Glutamatergic neuron (in vitro differentiated cells): Measurements from ENCODE around the gene TRIP4. TPM values are rescaled to one million over a fixed set of nuclear protein-coding genes. Genes with fewer than 3 reads are reported as not detected.

Experiments used
- DNase-seq: peaks from one replicate; pipeline ENCODE4 v3.0.0; 2022
- H3K27ac Mint-ChIP-seq: one replicate; pipeline ENCODE4 v1.8.0; 2020; ENCODE audit warnings: mild to moderate bottlenecking, mixed read lengths, inconsistent platforms; ENCODE audit not compliant: unreplicated experiment
- H3K27me3 Mint-ChIP-seq: one replicate; pipeline ENCODE4 v1.8.0; 2020; ENCODE audit warnings: mild to moderate bottlenecking, moderate library complexity, mixed read lengths, inconsistent platforms; ENCODE audit not compliant: unreplicated experiment
- H3K36me3 Mint-ChIP-seq: one replicate; pipeline ENCODE4 v1.8.0; 2020; ENCODE audit warnings: mild to moderate bottlenecking, mixed read lengths, inconsistent platforms; ENCODE audit not compliant: unreplicated experiment
- H3K4me1 Mint-ChIP-seq: one replicate; pipeline ENCODE4 v1.8.0; 2020; ENCODE audit warnings: mild to moderate bottlenecking, low read depth, mixed read lengths, inconsistent platforms; ENCODE audit not compliant: unreplicated experiment
- H3K4me3 Mint-ChIP-seq: one replicate; pipeline ENCODE4 v1.8.0; 2020; ENCODE audit warnings: mild to moderate bottlenecking, mixed read lengths, inconsistent platforms; ENCODE audit not compliant: unreplicated experiment
- H3K9me3 Mint-ChIP-seq: one replicate; pipeline ENCODE4 v1.8.0; 2020; ENCODE audit warnings: mild to moderate bottlenecking, moderate library complexity, mixed read lengths, inconsistent platforms; ENCODE audit not compliant: unreplicated experiment
- total RNA-seq: library from RNA; stranded (reverse); fragmentation: NEBNext Ultra II Directional; extraction: Animal tissue kit (Norgen Biotek cat#: 25700); gene quantifications from one replicate; pipeline ENCODE4 v1.2.1, GENCODE V29; 2021; ENCODE audit not compliant: unreplicated experiment
- TF ChIP-seq, protein P1 (sequence below): fragments of 200-600 bp; sonication (generic); IDR thresholded peaks from one replicate; pipeline ENCODE4 v1.5.0; 2021; ENCODE audit not compliant: partially characterized antibody, unreplicated experiment

The TRIP4 gene
- total RNA-seq, 1 donor from 2014 or later, result 48.7 TPM

DNA sequence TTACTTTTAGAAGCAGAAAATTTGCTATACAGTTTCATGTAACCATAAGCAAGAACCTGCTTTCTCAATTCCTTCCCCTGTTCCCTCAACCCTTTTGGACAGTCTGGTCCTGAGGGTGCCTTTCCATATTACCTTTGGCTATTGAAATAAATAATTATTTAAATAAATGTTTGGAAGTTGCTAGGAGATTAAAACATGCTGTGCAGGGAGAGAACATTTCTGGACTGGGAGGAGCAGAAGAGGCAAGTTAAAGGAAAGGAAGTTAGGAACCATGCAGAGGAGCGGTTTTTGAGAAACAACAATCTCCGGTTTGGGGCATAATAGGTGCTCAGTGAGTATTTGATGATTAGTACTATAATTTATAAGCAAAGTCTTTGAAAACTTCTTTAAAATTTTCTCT, 114.5 kb downstream of the TRIP4 start:
- H3K9me3 Mint-ChIP-seq, result peaks cover 11% of the 10 kb centered on the region

DNA sequence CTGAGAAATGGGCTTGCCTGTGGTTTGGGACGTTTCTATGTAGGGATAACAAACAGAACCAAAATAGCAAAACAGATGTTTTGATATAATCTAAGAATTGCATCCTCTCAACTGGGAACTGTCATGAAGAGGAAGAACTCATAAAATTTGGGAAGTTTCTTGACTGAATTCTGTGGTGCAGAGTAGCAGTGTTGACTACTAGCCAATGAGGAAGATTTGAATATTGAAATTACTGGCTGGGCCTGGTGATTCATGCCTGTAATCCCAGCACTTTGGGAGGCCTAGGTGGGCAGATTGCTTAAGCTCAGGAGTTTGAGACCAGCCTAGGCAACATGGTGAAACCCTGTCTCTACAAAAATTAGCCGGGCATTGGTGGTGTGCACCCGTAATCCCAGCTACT, 114.9 kb downstream of the TRIP4 start:
- H3K36me3 Mint-ChIP-seq, result peaks cover 3% of the 10 kb centered on the region
- peaks cover 67% of the 10 kb centered on the region for H3K4me1 Mint-ChIP-seq
- H3K27me3 Mint-ChIP-seq, result peaks cover 6% of the 10 kb centered on the region
- peaks cover 11% of the 10 kb centered on the region for H3K9me3 Mint-ChIP-seq
- TF ChIP-seq, protein P1, sequence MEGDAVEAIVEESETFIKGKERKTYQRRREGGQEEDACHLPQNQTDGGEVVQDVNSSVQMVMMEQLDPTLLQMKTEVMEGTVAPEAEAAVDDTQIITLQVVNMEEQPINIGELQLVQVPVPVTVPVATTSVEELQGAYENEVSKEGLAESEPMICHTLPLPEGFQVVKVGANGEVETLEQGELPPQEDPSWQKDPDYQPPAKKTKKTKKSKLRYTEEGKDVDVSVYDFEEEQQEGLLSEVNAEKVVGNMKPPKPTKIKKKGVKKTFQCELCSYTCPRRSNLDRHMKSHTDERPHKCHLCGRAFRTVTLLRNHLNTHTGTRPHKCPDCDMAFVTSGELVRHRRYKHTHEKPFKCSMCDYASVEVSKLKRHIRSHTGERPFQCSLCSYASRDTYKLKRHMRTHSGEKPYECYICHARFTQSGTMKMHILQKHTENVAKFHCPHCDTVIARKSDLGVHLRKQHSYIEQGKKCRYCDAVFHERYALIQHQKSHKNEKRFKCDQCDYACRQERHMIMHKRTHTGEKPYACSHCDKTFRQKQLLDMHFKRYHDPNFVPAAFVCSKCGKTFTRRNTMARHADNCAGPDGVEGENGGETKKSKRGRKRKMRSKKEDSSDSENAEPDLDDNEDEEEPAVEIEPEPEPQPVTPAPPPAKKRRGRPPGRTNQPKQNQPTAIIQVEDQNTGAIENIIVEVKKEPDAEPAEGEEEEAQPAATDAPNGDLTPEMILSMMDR, result no peak
- DNase-seq, result no peak
- no peak overlapping the region for H3K27ac Mint-ChIP-seq
- H3K4me3 Mint-ChIP-seq, result peak overlapping the region; percentile 47

More for the DNA sequence above, 114.5 kb downstream of the TRIP4 start:
- peaks cover 66% of the 10 kb centered on the region for H3K4me1 Mint-ChIP-seq
- H3K36me3 Mint-ChIP-seq, result peaks cover 3% of the 10 kb centered on the region
- peak overlapping the region; percentile 77 for H3K27ac Mint-ChIP-seq
- peaks cover 6% of the 10 kb centered on the region for H3K27me3 Mint-ChIP-seq
- TF ChIP-seq, protein P1, result no peak
- H3K4me3 Mint-ChIP-seq, result no peak overlapping the region
- no peak for DNase-seq

DNA sequence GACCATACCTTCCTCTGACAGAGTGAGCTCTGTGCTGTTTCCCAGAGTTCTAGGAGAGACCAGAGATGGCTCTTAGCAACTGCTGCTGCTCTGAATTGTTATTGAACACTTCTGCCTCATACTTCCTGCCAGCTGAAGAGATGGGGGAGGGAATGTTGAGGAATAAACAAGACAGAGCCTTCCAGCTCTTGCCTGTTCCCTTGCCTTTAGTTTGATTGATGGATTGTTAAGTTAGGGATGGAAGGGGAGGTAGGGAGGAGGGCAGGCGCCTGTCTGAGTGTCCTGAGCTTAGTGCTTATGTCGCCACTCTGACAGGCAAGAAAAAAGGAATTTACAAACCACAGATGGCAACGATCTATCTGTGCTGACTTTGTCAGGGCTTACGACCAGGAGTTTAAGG, 115.6 kb downstream of the TRIP4 start:
- peak overlapping the region; percentile 14 for H3K4me3 Mint-ChIP-seq
- TF ChIP-seq, protein P1, result no peak
- peaks cover 11% of the 10 kb centered on the region for H3K9me3 Mint-ChIP-seq
- no peak for DNase-seq
- peak overlapping the region; percentile 5 for H3K27ac Mint-ChIP-seq
- H3K4me1 Mint-ChIP-seq, result peaks cover 71% of the 10 kb centered on the region
- peaks cover 3% of the 10 kb centered on the region for H3K36me3 Mint-ChIP-seq
- peaks cover 6% of the 10 kb centered on the region for H3K27me3 Mint-ChIP-seq

DNA sequence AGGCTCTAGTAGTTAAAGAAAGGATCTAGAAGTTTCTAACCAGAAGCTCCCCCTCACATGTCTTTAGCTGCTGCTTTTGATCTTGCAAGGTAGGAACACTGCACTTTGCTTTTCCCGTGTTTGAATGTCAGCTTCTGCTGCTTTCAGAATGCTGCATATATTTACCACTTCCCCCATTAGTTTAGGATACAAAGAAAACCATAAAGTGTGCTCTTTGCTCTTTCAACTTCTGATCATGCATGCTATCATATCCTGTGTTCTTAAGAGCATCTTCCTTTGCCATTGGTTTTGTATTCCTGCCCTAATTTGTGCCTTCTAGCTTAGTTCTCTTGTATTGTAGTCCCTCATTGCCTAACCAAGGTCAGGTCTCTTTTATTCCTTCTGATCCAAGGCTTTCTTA, 116.0 kb downstream of the TRIP4 start:
- TF ChIP-seq, protein P1, result no peak
- Mint-ChIP-seq H3K27ac (peak overlapping the region; percentile 5), H3K9me3 (peaks cover 11% of the 10 kb centered on the region), H3K4me1 (peaks cover 66% of the 10 kb centered on the region), H3K27me3 (peaks cover 6% of the 10 kb centered on the region), H3K36me3 (peaks cover 3% of the 10 kb centered on the region), H3K4me3 (peak overlapping the region; percentile 9)
- DNase-seq, result no peak

Other genes starting within 250 kb of the TRIP4 start
- gene SNX22, start 236.1 kb upstream of the TRIP4 start, total RNA-seq, result 4.6 TPM
- gene PPIB, start 224.8 kb upstream of the TRIP4 start, total RNA-seq, result 228 TPM
- gene CSNK1G1, start 31.7 kb upstream of the TRIP4 start, total RNA-seq, result 34.2 TPM
- gene PCLAF, start 6.4 kb upstream of the TRIP4 start, total RNA-seq, result 4.7 TPM
- gene ZNF609, start 72.7 kb downstream of the TRIP4 start, total RNA-seq, result 80.5 TPM